Mammary epithelial cell (primary cell): ENCODE measurements around the gene SUMF1.

Experiments
- EZH2 ChIP-seq: IDR thresholded peaks from 2 replicates; pipeline ENCODE4 v1.6.1; 2012; ENCODE audit warnings: low read length, inconsistent platforms, borderline replicate concordance
- TF ChIP-seq, protein P1 (sequence below), 2 donors: IDR thresholded peaks in 1 of 2; conservative IDR thresholded peaks in 1 of 2; 2 replicates each; pipeline ENCODE4 v1.5.1; 2011 to 2012; ENCODE audit warnings: inconsistent platforms in 2 of 2, low read length in 2 of 2, mild to moderate bottlenecking in 2 of 2, control low read depth in 1 of 2, low read depth in 1 of 2; ENCODE audit not compliant: insufficient read depth in 1 of 2; ENCODE audit errors: extremely low read depth in 1 of 2

- TF ChIP-seq EZH2: no peak
- TF ChIP-seq, protein P1, sequence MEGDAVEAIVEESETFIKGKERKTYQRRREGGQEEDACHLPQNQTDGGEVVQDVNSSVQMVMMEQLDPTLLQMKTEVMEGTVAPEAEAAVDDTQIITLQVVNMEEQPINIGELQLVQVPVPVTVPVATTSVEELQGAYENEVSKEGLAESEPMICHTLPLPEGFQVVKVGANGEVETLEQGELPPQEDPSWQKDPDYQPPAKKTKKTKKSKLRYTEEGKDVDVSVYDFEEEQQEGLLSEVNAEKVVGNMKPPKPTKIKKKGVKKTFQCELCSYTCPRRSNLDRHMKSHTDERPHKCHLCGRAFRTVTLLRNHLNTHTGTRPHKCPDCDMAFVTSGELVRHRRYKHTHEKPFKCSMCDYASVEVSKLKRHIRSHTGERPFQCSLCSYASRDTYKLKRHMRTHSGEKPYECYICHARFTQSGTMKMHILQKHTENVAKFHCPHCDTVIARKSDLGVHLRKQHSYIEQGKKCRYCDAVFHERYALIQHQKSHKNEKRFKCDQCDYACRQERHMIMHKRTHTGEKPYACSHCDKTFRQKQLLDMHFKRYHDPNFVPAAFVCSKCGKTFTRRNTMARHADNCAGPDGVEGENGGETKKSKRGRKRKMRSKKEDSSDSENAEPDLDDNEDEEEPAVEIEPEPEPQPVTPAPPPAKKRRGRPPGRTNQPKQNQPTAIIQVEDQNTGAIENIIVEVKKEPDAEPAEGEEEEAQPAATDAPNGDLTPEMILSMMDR (conservative IDR thresholded peaks at IDR 0.05 in 1 of 2, IDR thresholded peaks at IDR 0.05 in 1 of 2; ENCODE audit: extremely low read depth in 1 of 2, insufficient read depth in 1 of 2, low read depth in 1 of 2, low read length in 2 of 2): no peak
These were observed 115.8 kb downstream of the SUMF1 start for GRCh38 chr3:4351164-4351855.
